Posterior vena cava (tissue), 2 donors: ENCODE measurements around the gene NFKB2. TPM values are rescaled to one million over a fixed set of nuclear protein-coding genes. Genes with fewer than 3 reads are reported as not detected.

Source experiments
- DNase-seq: peaks from one replicate; pipeline ENCODE4 v3.0.0-alpha.2; 2020; ENCODE audit warnings: low spot score
- intact Hi-C, 2 donors: fragments of 100-400 bp; cut with DNase I; formaldehyde crosslinking; loops; one replicate each; pipeline versions ENCODE4 v1.14.1 to v1.14.2; 2022 to 2023
- microRNA-seq, 2 donors: library from miRNA; unstranded; fragments of <30 nt; microRNA quantifications; one replicate each; pipeline ENCODE4 v1.2.0, GENCODE V29; 2020 to 2021; ENCODE audit warnings: borderline microRNAs expressed in 2 of 2
- total RNA-seq, 2 donors: library from RNA; stranded (reverse); fragmentation: NEBNext Ultra II Directional; extraction: Animal tissue kit (Norgen Biotek cat#: 25700); gene quantifications; one replicate each; pipeline ENCODE4 v1.2.1, GENCODE V29; 2021
- donor health status: DM: yes; HTN: yes; CAD: no.
- donor health status: DM: yes; HTN: yes; CAD: no.

Gene NFKB2
- total RNA-seq, 2 donors from 2014 or later: 21.5 to 44.7 TPM

DNA sequence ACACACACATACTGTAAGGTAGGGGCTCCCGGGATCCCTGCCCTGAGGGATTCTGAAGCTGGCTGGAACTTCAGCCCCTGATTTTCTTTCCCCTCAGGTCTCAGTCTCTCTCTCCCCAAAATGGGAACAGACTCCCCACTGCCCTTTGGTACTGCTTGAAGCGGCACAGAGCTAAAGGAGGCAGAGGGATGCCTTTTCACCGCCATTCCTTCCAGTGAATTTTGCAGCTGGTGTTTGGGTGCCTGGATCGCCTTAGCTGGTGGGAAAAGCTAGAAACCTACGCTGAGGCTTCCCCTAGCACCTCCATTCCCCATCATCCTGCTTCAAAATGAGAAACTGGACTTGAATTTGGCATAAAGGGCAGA lies 39.6 kb downstream of the NFKB2 start:
- DNase-seq: no peak

DNA sequence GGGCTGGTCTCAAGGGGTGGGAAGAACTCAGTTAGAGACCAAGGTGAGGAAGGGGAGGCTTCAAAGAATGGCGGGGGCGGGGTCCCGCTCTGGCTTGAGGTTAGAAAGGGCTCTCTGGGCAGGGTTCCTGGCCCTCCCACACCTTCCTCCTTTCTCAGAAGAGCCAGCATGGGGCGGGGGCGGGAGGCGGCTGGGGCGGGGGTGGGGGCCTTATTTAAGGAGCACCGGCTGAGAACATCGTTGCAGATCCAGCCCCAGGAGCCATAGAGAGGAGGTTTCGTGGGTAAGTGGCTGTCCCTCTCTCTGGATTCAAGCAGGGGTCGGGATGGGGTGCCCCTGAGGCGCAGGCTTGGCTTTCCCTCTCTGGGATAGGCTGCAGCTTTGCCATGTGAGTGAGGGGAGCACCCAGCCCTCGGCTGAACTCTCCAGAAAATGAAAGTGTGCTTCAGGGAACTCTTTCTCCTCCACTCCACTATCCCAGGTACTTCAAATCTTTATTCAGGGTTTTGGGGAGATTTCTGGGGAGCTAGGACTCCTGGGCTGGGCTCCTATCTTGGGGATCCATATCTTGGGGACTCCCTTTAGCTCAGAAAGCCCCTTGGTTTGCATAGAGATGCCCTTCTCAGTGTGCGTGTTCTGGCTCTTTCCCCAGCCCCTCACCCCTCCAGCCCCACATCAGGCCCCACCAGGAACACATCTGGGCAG lies 40.2 kb downstream of the NFKB2 start:
- intact Hi-C loops: no loop called here
- DNase-seq: no peak

More for the DNA sequence above, 39.6 kb downstream of the NFKB2 start:
- intact Hi-C loops: no loop called here

GRCh38 chr10:102436312-102436711 lies 40.8 kb downstream of the NFKB2 start:
- intact Hi-C loops: no loop called here
- DNase-seq: no peak

DNA sequence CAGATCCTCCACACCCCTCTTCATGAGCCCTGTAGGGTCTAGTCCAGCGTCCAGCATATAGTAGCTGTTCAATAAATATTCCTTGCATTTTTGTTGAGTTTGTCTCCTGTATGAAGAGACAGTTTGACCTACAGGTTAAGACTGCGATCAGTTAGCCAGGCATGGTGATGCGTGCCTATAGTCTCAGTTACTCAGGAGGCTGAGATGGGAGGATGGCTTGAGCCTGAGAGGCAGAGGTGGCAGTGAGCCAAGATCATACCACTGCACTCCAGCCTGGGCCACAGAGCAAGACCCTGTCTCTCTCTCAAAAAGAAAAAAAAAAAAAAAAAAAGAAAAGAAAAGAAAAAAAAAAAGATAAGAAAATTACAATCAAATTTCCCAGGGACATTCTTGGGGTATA lies 42.0 kb downstream of the NFKB2 start:
- no peak for DNase-seq
- intact Hi-C loops: no loop called here

DNA sequence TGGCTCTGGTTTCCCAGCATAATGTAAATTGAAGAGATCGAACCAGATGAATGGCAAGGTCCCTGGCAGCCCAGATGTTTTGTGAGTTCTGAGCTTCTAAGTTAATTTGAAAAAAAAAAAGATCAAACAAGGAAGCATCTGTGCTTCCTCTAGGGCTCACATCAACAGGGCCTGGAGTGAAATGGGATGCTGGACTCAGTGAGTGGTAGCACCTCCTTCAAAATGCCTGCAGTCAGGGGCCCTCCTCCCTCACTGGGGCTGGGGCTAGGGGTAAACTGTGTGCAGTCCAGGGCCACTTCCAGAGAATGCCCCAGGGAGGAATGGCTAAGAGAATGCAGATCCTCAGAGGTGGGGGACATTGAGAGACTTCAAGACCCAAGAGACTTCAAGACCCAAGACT lies 42.9 kb downstream of the NFKB2 start:
- intact Hi-C loops: no loop called here
- DNase-seq: no peak

GRCh38 chr10:102444851-102445250 lies 49.3 kb downstream of the NFKB2 start:
- intact Hi-C loops: no loop called here
- no peak for DNase-seq

DNA sequence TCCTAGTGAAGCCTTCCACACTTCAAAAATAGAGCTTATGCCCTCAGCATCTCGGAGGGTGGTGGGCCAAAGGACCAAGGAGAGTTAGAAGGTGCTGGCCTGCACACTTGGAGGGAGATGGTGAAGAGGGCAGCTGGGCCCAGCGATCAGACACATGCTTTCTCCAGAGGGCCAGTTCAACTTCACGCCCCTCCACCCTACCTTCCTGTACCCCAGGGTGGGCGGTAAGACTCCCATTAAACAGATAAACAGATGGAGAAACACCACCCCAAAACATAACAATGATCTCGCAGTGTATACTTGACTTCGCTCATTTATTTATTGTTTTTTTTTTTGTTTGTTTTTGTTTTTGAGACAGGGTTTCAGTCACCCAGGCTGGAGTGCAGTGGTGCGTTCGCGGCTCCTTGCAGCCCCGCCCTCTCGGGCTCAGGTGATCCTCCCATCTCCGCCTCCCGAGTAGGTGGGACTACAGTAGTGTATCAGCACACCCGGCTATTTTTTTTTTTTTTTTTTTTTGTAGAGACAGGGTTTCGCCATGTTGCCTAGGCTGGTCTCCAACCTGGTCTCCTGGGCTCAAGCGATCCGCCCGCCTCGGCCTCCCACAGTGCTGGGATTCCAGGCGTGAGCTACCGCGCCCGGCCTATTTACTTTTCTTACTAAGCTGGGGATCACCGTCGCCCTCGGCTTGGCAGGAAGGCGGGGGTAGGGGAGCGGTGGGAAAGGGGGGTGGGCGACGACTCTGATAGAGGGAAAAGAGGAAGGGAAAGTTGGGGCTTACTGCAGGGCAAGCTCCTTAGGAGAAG lies 54.0 kb downstream of the NFKB2 start:
- DNase-seq: no peak
- intact Hi-C loops: no loop called here

- DNase-seq: no peak
- intact Hi-C loops: no loop called here
Observed at GRCh38 chr10:102450124-102450373, 54.5 kb downstream of the NFKB2 start.

DNA sequence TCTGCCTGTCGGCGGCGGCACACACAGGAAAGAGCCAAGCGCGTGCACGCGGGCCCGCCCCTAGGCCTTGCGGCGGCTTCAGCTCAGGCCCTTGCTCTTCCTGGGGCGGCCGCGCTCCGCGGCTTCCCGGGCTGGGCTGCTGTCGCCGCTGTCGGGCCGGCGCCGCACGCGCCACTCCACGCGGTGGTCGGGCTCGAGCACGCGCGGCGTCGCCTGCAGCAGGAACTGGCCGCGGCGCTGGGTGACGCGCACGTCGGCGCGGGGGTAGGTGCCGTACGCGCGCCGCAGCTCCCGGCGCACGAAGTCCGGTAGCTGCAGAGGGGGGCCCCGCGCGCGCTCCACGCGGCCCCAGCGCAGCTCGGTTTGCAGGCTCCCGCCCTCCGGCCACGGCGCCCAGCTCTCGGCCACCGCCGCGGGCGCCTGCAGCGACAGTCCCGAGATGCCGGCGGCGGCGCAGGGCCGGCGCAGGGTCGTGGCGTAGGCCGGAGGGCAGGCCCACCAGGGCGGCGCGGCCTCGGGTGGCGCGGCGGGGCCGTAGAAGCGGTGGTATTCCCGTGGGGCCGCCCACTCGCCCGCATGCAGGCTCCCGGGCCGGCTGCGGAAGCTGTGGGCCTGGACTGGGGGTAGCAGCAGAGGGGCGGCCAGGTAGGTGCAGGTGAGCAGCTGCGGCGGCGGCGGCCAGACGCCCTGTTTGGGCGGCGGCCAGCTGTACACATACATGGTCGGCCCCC lies 55.0 kb downstream of the NFKB2 start:
- intact Hi-C loops: no loop called here

GRCh38 chr10:102451105-102451969 lies 55.8 kb downstream of the NFKB2 start, which contains the start of gene C10orf95:
C10orf95 (minus strand) TSS chr10:102451543; CDS start chr10:102451093, 450 bp downstream.
- intact Hi-C loops: no loop called here
- no peak for DNase-seq

More for the DNA sequence above, 55.0 kb downstream of the NFKB2 start:
- DNase-seq: peak; percentile 93

Small RNAs within 50 kb of the gene (microRNA-seq; reads per million reads assigned to microRNA genes)
- gene MIR146B: 2,287 to 9,135 reads per million in 2 donors

Other genes with a start within 250 kb of the NFKB2 start
- 10 to 100 TPM; 32.6 to 38.6 TPM for gene NOLC1, start 243.3 kb upstream of the NFKB2 start, total RNA-seq
- under 1 TPM in 1 of 2 donors, not detected in 1; 0.29 TPM for gene ELOVL3, start 169.4 kb upstream of the NFKB2 start, total RNA-seq
- not detected for gene PITX3, start 154.2 kb upstream of the NFKB2 start, total RNA-seq
- 10 to 100 TPM; 32.6 to 34.7 TPM for gene GBF1, start 150.2 kb upstream of the NFKB2 start, total RNA-seq
- gene PSD, start 23.1 kb downstream of the NFKB2 start, total RNA-seq: under 1 TPM; 0.24 to 0.83 TPM
- gene FBXL15, start 25.1 kb downstream of the NFKB2 start, total RNA-seq: 10 to 100 TPM; 10.8 to 12.4 TPM
- gene CUEDC2, start 36.9 kb downstream of the NFKB2 start, total RNA-seq: 10 to 100 TPM; 35.7 to 40.9 TPM
- gene C10orf95, start 55.8 kb downstream of the NFKB2 start, total RNA-seq: not detected
- 100 to 1,000 TPM; 102 to 107 TPM for gene ACTR1A, start 107.0 kb downstream of the NFKB2 start, total RNA-seq
- gene SUFU, start 108.3 kb downstream of the NFKB2 start, total RNA-seq: 10 to 100 TPM; 10.4 to 11.3 TPM
- 100 to 1,000 TPM; 122 to 125 TPM for gene TRIM8, start 248.8 kb downstream of the NFKB2 start, total RNA-seq